Uterus (tissue), 2 donors: Measurements from ENCODE around the gene MFNG.

ENCODE experiments used
- CTCF ChIP-seq, 4 experiments: fragments of 200-600 bp in 2 of 4; fragments of 450-650 bp in 2 of 4; sonication (generic) in 2 of 4; IDR thresholded peaks; one replicate each; pipeline ENCODE4 v1.5.1; 2016 to 2019; ENCODE audit warnings: antibody characterized with exemption in 4 of 4, mild to moderate bottlenecking in 2 of 4, moderate library complexity in 1 of 4
- POLR2A ChIP-seq, 2 donors: fragments of 450-650 bp; IDR thresholded peaks; one replicate each; pipeline ENCODE4 v1.6.1; 2016; ENCODE audit warnings: antibody characterized with exemption in 2 of 2, mild to moderate bottlenecking in 1 of 2, moderate library complexity in 1 of 2

GRCh38 chr22:37496651-37497050 is 10.5 kb upstream of the MFNG start:
- TF ChIP-seq CTCF (IDR thresholded peaks at IDR 0.05) (no peak), POLR2A (IDR thresholded peaks at IDR 0.05) (no peak)
